Measurements from ENCODE around the gene NEDD4L.
"Not testable (repeated sequence)": the region's sequence is repeated elsewhere in the genome, so short reads cannot be mapped to it uniquely, and the experiment has no call there.

NEDD4L gene

GRCh38 chr18:58378411-58379379, 334.7 kb downstream of the NEDD4L start:
- DNase-seq (ENCODE audit: low read depth): no peak

DNA sequence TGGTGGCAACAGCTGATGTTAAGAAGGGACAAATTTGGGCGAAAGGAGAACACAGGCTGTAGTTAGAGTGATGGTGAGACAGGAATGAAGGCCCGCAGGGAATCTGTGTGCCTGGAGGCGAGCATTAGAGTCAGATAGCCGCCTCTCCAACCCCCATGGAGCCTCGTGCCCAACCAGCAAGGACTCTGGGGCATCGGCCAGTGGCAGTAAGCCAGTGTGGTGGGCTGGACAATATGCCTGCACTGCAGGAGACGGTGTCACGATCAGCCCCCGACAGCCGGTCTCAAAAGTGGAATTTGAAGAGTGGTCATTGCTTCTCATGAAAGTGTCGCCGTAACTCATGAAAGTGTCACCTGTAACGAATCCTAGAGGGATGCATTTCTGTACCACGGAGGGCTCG, 335.4 kb downstream of the NEDD4L start:
- DNase-seq (ENCODE audit: low read depth): no peak

GRCh38 chr18:58380113-58380512, 336.1 kb downstream of the NEDD4L start:
- not testable (repeated sequence) for DNase-seq (ENCODE audit: low read depth)

GRCh38 chr18:58381676-58382411, 337.8 kb downstream of the NEDD4L start:
- DNase-seq (ENCODE audit: low read depth): no peak

DNA sequence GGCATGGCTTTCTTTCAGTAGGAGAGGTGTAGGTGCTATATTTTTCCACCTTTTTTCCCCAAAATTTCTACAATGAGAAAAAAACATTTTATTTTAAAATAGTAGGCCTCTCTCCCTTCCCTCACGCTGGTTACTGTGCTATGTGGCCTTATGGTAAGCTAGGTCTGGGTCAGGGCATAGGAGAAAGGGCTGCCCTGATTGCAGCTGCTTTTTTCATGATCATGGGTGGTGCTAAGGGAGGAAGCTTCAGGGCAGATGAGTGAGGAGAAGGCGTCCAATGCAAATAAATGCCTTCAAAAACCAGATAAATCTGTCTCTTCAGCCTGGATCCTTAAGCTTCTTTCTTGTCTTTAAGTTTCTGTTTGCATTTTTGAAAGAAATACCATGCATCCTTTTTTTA, 338.4 kb downstream of the NEDD4L start:
- DNase-seq (ENCODE audit: low read depth): no peak

DNA sequence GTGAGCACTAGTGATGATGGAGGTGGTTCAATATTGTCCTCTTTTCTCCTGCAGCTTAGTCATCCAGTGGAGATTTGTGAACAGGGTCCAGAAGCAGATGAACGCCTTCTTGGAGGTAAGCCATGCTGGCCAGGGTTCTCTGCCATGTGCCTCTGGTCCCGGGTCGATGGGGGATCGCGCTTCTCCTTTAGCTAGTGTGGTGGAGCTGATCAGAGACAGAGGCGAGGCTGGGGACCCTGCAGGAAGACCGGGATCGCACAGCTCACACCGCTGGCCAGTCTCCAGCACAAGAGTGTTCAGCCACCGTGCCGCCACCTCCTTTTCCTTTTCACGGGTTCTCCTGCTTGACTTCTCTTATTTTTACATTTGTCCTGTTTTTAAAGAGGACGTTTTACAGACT, 341.4 kb downstream of the NEDD4L start:
- no peak for DNase-seq (ENCODE audit: low read depth)

DNA sequence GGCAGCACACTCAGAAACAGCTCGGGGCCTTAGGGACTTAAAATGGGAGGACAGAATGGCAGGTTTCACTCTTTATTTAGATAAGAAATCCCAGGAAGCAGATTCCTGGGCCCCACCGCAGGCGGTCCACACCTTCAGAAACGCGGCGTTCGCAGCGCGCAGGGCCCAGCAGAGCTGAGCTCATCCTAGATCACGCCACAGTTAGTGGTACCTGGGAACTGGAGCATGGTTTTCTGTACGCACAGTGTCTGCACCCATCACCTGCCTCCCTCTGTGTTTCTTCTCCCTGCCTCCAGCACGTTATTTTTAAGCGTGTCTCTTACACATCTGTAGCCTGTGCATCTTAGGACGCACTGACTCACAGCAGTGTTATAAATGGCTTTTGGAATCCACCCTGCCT, 342.8 kb downstream of the NEDD4L start:
- no peak for DNase-seq (ENCODE audit: low read depth)

DNA sequence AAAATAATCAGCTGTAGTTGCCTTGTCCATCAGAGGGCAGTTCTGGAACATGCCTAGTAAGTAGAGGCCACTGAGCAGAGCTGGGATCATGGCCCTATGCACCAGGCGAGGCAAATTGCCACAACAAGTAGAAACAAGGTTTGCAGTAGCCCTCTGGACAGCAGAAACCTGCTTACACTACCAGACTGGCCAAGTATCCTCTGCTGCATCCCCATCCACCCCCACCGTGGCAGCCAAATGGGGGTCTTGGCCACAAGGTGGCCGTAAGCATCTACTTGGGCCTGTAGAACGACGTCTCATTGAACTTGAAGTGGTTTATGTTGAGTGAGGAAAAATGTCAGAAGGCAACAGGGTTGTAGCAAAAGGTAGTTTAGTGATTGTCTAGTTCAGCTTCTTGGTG, 343.7 kb downstream of the NEDD4L start:
- no peak for DNase-seq (ENCODE audit: low read depth)

DNA sequence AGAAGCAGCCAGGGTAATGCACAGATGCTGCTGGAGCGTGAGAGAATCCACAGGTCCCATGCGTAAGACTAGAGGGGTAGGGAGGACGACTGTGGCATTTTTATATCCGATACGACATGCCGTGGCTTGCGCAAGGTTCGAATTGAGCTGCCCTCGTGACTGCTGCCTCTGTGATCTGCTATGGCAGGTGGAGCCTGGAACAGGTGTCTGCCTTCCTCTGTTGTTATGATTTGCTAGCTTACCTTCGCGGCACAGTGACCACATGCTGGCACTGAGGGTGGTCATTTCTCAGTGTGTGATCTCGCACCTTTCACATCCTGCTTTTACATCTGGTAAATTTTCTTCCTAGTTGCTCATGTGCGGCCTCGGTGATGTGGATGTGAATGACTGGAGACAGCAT, 344.7 kb downstream of the NEDD4L start:
- DNase-seq (ENCODE audit: low read depth): no peak

DNA sequence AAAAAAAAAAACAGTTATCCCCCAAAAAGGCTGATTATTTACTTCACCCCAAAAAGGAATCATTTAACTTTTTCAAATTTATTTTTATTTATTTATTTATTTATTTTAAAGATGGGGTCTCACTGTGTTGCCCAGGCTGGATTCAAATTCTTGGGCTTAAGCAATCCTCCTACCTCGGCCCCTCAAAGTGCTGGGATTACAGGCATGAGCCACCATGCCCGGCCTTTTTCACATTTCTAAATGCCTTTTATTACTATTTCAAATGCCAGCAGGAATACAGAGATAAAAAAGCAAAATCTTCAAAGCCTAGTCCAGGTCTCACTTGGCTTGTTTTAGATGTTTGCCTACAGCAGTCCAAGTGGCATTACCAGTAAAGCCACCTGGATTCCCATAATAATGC, 345.7 kb downstream of the NEDD4L start:
- DNase-seq (ENCODE audit: low read depth): no peak

GRCh38 chr18:58390399-58390798, 346.4 kb downstream of the NEDD4L start:
- DNase-seq (ENCODE audit: low read depth): no peak

DNA sequence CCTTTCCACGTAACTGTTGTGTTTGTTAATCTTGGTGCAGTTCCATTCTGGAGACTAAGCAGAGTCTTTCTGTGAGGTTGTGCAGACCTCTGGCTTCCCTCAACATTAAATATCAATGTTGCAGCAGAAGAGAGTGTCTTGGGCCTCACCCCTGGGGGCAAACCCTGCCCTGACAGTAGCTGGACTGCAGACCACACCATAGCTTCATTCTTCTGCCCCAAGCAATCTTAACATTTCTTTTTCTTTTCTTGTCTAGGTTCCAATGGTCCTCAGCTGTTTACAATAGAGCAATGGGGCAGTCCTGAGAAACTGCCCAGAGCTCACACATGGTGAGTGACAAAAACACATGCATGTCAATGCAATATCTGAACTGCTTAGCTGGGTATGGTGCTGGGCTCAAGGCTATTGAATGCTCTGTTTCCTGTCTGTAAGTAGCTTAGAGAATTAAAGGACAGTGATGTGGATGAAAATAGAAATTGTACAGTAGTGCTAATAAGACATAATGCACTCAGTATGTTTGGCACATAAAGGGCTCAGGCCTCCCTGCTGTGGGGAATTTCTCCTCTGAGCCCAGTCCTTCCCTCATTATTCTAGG, 347.3 kb downstream of the NEDD4L start:
- DNase-seq (ENCODE audit: low read depth): no peak

DNA sequence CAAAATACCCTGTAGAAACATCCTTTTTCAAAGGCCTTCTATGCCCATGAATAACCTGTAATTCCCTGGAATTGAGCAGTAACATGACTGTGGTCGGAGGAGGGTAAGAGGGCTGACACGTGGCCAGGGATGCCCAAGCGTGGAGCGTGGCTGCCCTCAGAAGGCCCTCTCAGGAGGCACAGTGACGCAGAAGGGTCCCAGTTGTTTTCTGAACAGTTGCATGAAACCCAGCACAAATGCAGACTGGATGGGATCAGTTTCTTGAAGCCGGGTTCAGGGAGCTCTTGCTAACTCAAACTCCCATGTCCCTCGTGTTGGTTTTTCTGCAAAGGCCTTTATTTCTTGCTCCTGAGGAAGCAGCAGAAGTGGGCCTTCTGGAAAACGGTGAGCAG, 347.9 kb downstream of the NEDD4L start:
- no peak for DNase-seq (ENCODE audit: low read depth)

- DNase-seq (ENCODE audit: low read depth): no peak
Measured at GRCh38 chr18:58392324-58393000, 348.4 kb downstream of the NEDD4L start.

- no peak for DNase-seq (ENCODE audit: low read depth)
Measured at GRCh38 chr18:58393295-58393694, 349.3 kb downstream of the NEDD4L start.

DNA sequence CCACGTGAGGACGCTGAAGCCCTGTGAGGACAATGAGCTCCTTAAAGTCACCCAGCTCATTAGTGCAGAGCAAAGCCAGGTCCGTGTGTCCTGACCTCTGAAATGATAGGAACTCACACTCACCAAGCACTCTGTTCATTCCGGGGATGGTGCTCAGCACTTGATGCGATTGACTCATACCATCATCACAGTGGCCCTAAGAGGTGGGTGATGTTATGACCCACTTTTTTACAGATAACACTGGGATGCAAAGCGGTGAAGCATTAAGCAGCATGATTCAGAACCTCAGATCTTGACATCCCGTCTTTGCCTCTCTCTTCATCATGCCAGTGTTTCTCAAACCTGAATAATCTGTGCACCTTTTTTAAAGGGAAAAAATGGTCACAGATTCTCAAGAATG, 350.0 kb downstream of the NEDD4L start:
- no peak for DNase-seq (ENCODE audit: low read depth)

- DNase-seq (ENCODE audit: low read depth): no peak
Measured at GRCh38 chr18:58394602-58395425, 350.8 kb downstream of the NEDD4L start.

- no peak for DNase-seq (ENCODE audit: low read depth)
Measured at GRCh38 chr18:58396144-58396543, 352.1 kb downstream of the NEDD4L start.

GRCh38 chr18:58396966-58397365, 352.9 kb downstream of the NEDD4L start:
- no peak for DNase-seq (ENCODE audit: low read depth)

DNA sequence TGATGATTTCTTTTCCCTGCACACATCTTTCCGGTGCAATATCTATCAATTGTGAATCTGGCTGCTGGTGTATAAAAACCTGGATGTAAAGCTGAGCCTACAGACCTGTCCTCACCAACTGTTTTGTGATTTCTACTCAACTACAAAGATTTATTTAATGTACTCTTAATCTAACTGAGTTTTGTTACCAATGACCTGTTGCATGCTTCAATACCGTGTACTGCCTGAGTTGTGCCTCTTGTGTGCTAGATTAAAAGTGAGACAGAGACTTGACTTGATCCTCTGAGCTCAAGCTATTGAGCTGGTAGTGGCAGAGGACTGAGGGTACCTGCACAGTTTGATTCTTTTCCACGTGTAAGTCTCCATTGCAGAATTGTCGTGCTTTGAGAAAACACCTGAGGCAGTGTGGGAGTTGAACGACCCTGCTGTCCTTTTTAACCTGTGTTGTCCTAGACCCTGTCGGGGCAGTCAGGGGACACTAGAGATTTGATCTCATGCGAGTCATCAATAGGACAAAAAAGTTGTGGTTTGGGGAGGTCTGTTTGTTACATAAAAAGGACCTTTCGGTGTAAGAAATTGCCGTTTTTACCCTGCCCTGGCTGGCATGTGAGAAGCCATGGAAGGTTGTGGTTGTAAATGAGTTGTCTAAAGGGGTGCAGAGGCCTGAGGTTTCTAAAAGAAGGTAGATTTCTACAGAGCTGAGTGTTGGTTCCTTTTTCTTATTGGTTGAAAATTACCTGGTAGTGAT, 353.5 kb downstream of the NEDD4L start:
- DNase-seq (ENCODE audit: low read depth): no peak

Data from HS-5 (cell line).